Ishikawa (cell line): Measurements from ENCODE around the gene SIAH1.

Experiments
- FOXM1 ChIP-seq: IDR thresholded peaks from 2 replicates; pipeline ENCODE4 v1.6.1; 2012; ENCODE audit warnings: low read depth, borderline replicate concordance
- MAX ChIP-seq: IDR thresholded peaks from 2 replicates; pipeline ENCODE4 v1.6.1; 2012
- NFIC ChIP-seq: IDR thresholded peaks from 2 replicates; pipeline ENCODE4 v1.6.1; 2012
- RAD21 ChIP-seq: IDR thresholded peaks from 2 replicates; pipeline ENCODE4 v1.6.1; 2012; ENCODE audit warnings: low read depth
- REST ChIP-seq: IDR thresholded peaks from 2 replicates; pipeline ENCODE4 v1.6.1; 2012; ENCODE audit warnings: low read depth, mild to moderate bottlenecking
- TCF12 ChIP-seq: IDR thresholded peaks from 2 replicates; pipeline ENCODE4 v1.6.1; 2012; ENCODE audit warnings: low read depth

- TF ChIP-seq MAX, result no peak
- no peak for TF ChIP-seq REST
- TF ChIP-seq TCF12, result no peak
- no peak for TF ChIP-seq NFIC
- no peak for TF ChIP-seq RAD21
- TF ChIP-seq FOXM1, result no peak
Measured at GRCh38 chr16:48413272-48413671, 28.1 kb upstream of the SIAH1 start.
